K562 (cell line): ENCODE data around the gene LETM1. TPM values are rescaled to one million over a fixed set of nuclear protein-coding genes. Genes with fewer than 3 reads are reported as not detected.

Experiments used
- ATAC-seq: fragments of 200-7000 bp; cut with Tn5 transposase; 3 replicates; pipeline ENCODE4 v1.9.1; 2020; ENCODE audit warnings: moderate library complexity
- BruUV-seq: library from RNA; stranded (reverse); fragments of 400-500 nt; replicated peaks from 2 replicates; lab custom pipeline; 2021; lab: Mats Ljungman, UMichigan
- CTCF ChIA-PET: fragments of 300-600 bp; formaldehyde crosslinking; extraction: SDS; loops from one replicate; lab custom pipeline; 2021; ENCODE audit warnings: low intra/inter-chr PET ratio; lab: Yijun Ruan, JAX
- POLR2A ChIA-PET: fragments of 300-600, 350-650 bp; sonication (Branson Sonifier 250); formaldehyde crosslinking; extraction: SDS; loops from one replicate; lab custom pipeline; 2021; ENCODE audit warnings: antibody characterized with exemption, inconsistent platforms; lab: Yijun Ruan, JAX
- DNase-seq, 4 experiments: peaks; one replicate each; pipeline versions ENCODE4 v3.0.0 to v3.0.0-alpha.2; 2011 to 2018; ENCODE audit warnings: low spot score in 3 of 4, mixed read lengths in 3 of 4; ENCODE audit errors: extremely low read depth in 1 of 4
- FAIRE-seq: peaks from 2 replicates; lab custom pipeline; 2011; peaks lifted over from hg19 to GRCh38; lab: Jason Lieb, UNC
- H2AFZ ChIP-seq: 2 replicates; pipeline ENCODE4 v1.6.0; 2011; ENCODE audit warnings: low read depth, low read length, control low read depth, inconsistent platforms
- H3K27ac ChIP-seq: fragments of 200-600 bp; 3 replicates; pipeline ENCODE4 v1.8.0; 2011; ENCODE audit warnings: low read depth, mild to moderate bottlenecking, control low read depth, inconsistent platforms, low read length, moderate library complexity, mixed read lengths; ENCODE audit errors: extremely low read depth
- H3K27me3 ChIP-seq, 2 experiments: fragments of 300-600 bp in 1 of 2; 2 replicates in 1 of 2; 3 replicates in 1 of 2; pipeline versions ENCODE4 v1.6.0 to v1.8.0; 2011; ENCODE audit warnings: inconsistent platforms in 2 of 2, low read length in 2 of 2, mild to moderate bottlenecking in 1 of 2, mixed read lengths in 1 of 2, moderate library complexity in 1 of 2; ENCODE audit not compliant: control insufficient read depth in 2 of 2, insufficient read depth in 2 of 2
- H3K36me3 ChIP-seq: fragments of 300-600 bp; 3 replicates; pipeline ENCODE4 v1.8.0; 2011; ENCODE audit warnings: mild to moderate bottlenecking, low read length, inconsistent platforms; ENCODE audit not compliant: control insufficient read depth, insufficient read depth
- H3K4me1 ChIP-seq, 2 experiments: fragments of 200-600 bp in 1 of 2; replicated peaks in 1 of 2; 2 replicates in 1 of 2; 3 replicates in 1 of 2; pipeline versions ENCODE4 v1.5.1 to v1.8.0; 2011; ENCODE audit warnings: inconsistent platforms in 2 of 2, low read length in 2 of 2, mild to moderate bottlenecking in 1 of 2, mixed read lengths in 1 of 2, moderate library complexity in 1 of 2; ENCODE audit not compliant: control insufficient read depth in 2 of 2, insufficient read depth in 2 of 2
- H3K4me2 ChIP-seq: 2 replicates; pipeline ENCODE4 v1.6.1; 2011; ENCODE audit warnings: low read length, control low read depth, inconsistent platforms, mixed read lengths; ENCODE audit not compliant: insufficient read depth
- H3K4me3 ChIP-seq: fragments of 200-600 bp; sonication (generic), shearing (Covaris generic); 2 replicates; pipeline ENCODE4 v1.5.1; 2016; ENCODE audit warnings: control low read depth, inconsistent platforms
- H3K79me2 ChIP-seq: fragments of 200-600 bp; 3 replicates; pipeline ENCODE4 v1.8.0; 2011; ENCODE audit warnings: low read length, inconsistent platforms; ENCODE audit not compliant: control insufficient read depth, insufficient read depth
- H3K9ac ChIP-seq, 2 experiments: 2 replicates each; pipeline versions ENCODE4 v1.6.0 to v1.6.1; 2011; ENCODE audit warnings: low read depth in 2 of 2, low read length in 2 of 2, control low read depth in 1 of 2, inconsistent platforms in 1 of 2, mild to moderate bottlenecking in 1 of 2, mixed read lengths in 1 of 2; ENCODE audit not compliant: insufficient read depth in 1 of 2
- H3K9me1 ChIP-seq: one replicate; pipeline ENCODE4 v1.6.0; 2011; ENCODE audit warnings: inconsistent platforms, mild to moderate bottlenecking, low read length, moderate library complexity; ENCODE audit not compliant: control insufficient read depth, insufficient read depth
- H3K9me3 ChIP-seq: replicated peaks from 2 replicates; pipeline ENCODE4 v1.5.1; 2011; ENCODE audit warnings: low read depth, low read length, inconsistent platforms; ENCODE audit not compliant: control insufficient read depth, insufficient read depth
- H4K20me1 ChIP-seq: replicated peaks from 2 replicates; pipeline ENCODE4 v1.6.1; 2011; ENCODE audit warnings: low read length, inconsistent platforms, mixed read lengths; ENCODE audit not compliant: control insufficient read depth, insufficient read depth
- BHLHE40 ChIP-seq: IDR thresholded peaks from 2 replicates; pipeline ENCODE4 v1.6.1; 2011; ENCODE audit warnings: low read length, improper control_type of control experiment
- ELF2 ChIP-seq: fragments of 250-450 bp; sonication (Bioruptor Pico); IDR thresholded peaks from 2 replicates; pipeline ENCODE4 v1.5.0; 2021; ENCODE audit warnings: mild to moderate bottlenecking
- HNRNPL ChIP-seq: fragments of 200-400 bp; formaldehyde crosslinking; IDR thresholded peaks from 2 replicates; pipeline ENCODE4 v1.6.1; 2017; ENCODE audit warnings: low read depth, mild to moderate bottlenecking, low read length
- ILK ChIP-seq: fragments of 450-650 bp; IDR thresholded peaks from 2 replicates; pipeline ENCODE4 v1.6.1; 2016; ENCODE audit warnings: missing genetic modification characterization, low read depth, mild to moderate bottlenecking, missing compliant biosample characterization, moderate library complexity, borderline replicate concordance
- KDM5B ChIP-seq: fragments of 200-600 bp; sonication (generic); IDR thresholded peaks from 2 replicates; pipeline ENCODE4 v1.6.1; 2012; ENCODE audit warnings: low read depth, mild to moderate bottlenecking, moderate library complexity, low read length, control low read depth, inconsistent platforms; ENCODE audit not compliant: insufficient replicate concordance
- L3MBTL2 ChIP-seq: fragments of 450-650 bp; IDR thresholded peaks from 2 replicates; pipeline ENCODE4 v1.6.1; 2016; ENCODE audit warnings: mild to moderate bottlenecking, moderate library complexity
- MCM7 ChIP-seq, 2 experiments: fragments of 450-650 bp; IDR thresholded peaks; 2 replicates each; pipeline ENCODE4 v1.6.1; 2016 to 2018
- MTA2 ChIP-seq: fragments of 450-650 bp; IDR thresholded peaks from 2 replicates; pipeline ENCODE4 v1.6.1; 2016; ENCODE audit warnings: low read depth
- MYC ChIP-seq, 2 experiments: fragments of 250-450 bp in 1 of 2; sonication (Bioruptor Pico) in 1 of 2; IDR thresholded peaks; 2 replicates each; pipeline versions ENCODE4 v1.5.1 to v1.6.1; 2012 to 2021; ENCODE audit warnings: low read depth in 2 of 2, borderline replicate concordance in 1 of 2, improper control_type of control experiment in 1 of 2, low read length in 1 of 2, mild to moderate bottlenecking in 1 of 2, moderate library complexity in 1 of 2
- NCOR1 ChIP-seq: fragments of 450-650 bp; IDR thresholded peaks from 2 replicates; pipeline ENCODE4 v1.6.1; 2016; ENCODE audit warnings: mild to moderate bottlenecking, moderate library complexity
- NFYB ChIP-seq: IDR thresholded peaks from 2 replicates; pipeline ENCODE4 v1.6.1; 2011; ENCODE audit warnings: mild to moderate bottlenecking, moderate library complexity; ENCODE audit not compliant: insufficient read length; ENCODE audit errors: extremely low read depth
- NR2C2 ChIP-seq, 2 experiments: fragments of 200-800 bp in 1 of 2; sonication (Bioruptor generic) in 1 of 2; sonication (generic) in 1 of 2; formaldehyde crosslinking in 1 of 2; IDR thresholded peaks; 2 replicates each; pipeline versions ENCODE4 v1.6.1 to v1.8.0; 2016 to 2022; ENCODE audit warnings: mild to moderate bottlenecking in 1 of 2, missing compliant biosample characterization in 1 of 2, missing genetic modification characterization in 1 of 2, missing genetic modification reagents in 1 of 2
- RAD21 ChIP-seq, 2 experiments: fragments of 250-450 bp in 1 of 2; fragments of 450-650 bp in 1 of 2; sonication (Bioruptor Pico) in 1 of 2; formaldehyde crosslinking in 1 of 2; IDR thresholded peaks in 1 of 2; conservative IDR thresholded peaks in 1 of 2; 2 replicates each; pipeline versions ENCODE4 v1.4.0 to v1.8.0; 2020 to 2022; ENCODE audit warnings: mild to moderate bottlenecking in 2 of 2, moderate library complexity in 1 of 2
- RFX1 ChIP-seq: fragments of 450-650 bp; IDR thresholded peaks from 2 replicates; pipeline ENCODE4 v1.6.1; 2016; ENCODE audit warnings: mild to moderate bottlenecking, moderate library complexity
- SNIP1 ChIP-seq: fragments of 450-650 bp; IDR thresholded peaks from 2 replicates; pipeline ENCODE4 v1.7.1; 2017; ENCODE audit warnings: low read depth, mild to moderate bottlenecking
- YBX1 ChIP-seq: fragments of 450-650 bp; IDR thresholded peaks from 2 replicates; pipeline ENCODE4 v1.7.1; 2016; ENCODE audit warnings: mild to moderate bottlenecking
- ZFP91 ChIP-seq: sonication (generic); formaldehyde crosslinking; IDR thresholded peaks from 2 replicates; pipeline ENCODE4 v1.8.0; 2022; ENCODE audit warnings: mild to moderate bottlenecking, missing genetic modification reagents
- ZNF24 ChIP-seq: fragments of 450-650 bp; IDR thresholded peaks from 2 replicates; pipeline ENCODE4 v1.6.1; 2016
- ZNF316 ChIP-seq: fragments of 450-650 bp; IDR thresholded peaks from 2 replicates; pipeline ENCODE4 v1.6.1; 2016
- WGBS: fragments of 100-300 bp; shearing (Covaris generic); methylation state at CpG from one replicate; pipeline ENCODE4 v1.1.6; 2016; ENCODE audit warnings: low coverage, mixed read lengths; ENCODE audit not compliant: insufficient coverage; ENCODE audit errors: missing lambda C conversion rate; 5-methylcytosine and 5-hydroxymethylcytosine counted together
- in situ Hi-C: fragments of 300-500 bp; cut with MboI; formaldehyde crosslinking; loops from 4 replicates; pipeline ENCODE4 v1.15.0; 2018; ENCODE audit warnings: inconsistent platforms, mixed read lengths
- intact Hi-C: fragments of 100-400 bp; cut with micrococcal nuclease; formaldehyde crosslinking; loops from 2 replicates; pipeline ENCODE4 v1.14.2; 2022
- polyA plus RNA-seq, 8 experiments: library from polyadenylated mRNA; depleted of rRNA in 4 of 8; stranded (reverse) in 5 of 8; unstranded in 3 of 8; fragments of >200 nt; fragmentation: Nextera tagmentation in 2 of 8; fragmentation: Illumina TruSeq in 1 of 8; extraction: Ambion mirVana in 2 of 8; extraction: Trizol in 1 of 8; gene quantifications; 2 replicates each; pipeline versions ENCODE4 v1.2.1 to v1.2.3, GENCODE V29; 2011 to 2014; ENCODE audit warnings: inconsistent platforms in 1 of 8, missing spikeins in 1 of 8
- total RNA-seq, 7 experiments: library from RNA; depleted of rRNA in 6 of 7; stranded (reverse); fragments of >200 nt in 6 of 7; fragmentation: Illumina TruSeq in 2 of 7; extraction: Trizol in 2 of 7; gene quantifications; 2 replicates each; pipeline versions ENCODE4 v1.2.1 to v1.2.3, GENCODE V29; 2011 to 2021; ENCODE audit warnings: low replicate concordance in 1 of 7
- TF ChIP-seq, protein P1 (sequence below): fragments of 250-450 bp; sonication (Bioruptor Pico); IDR thresholded peaks from 2 replicates; pipeline ENCODE4 v1.8.0; 2022; ENCODE audit warnings: moderate library complexity, mild to moderate bottlenecking, inconsistent platforms

Gene LETM1
- total and polyA plus RNA-seq, 9 of the 15 experiments (the other 6 are each of a cell fraction or from before 2014, with no cell fraction given), result 3.9 to 109 (median 35.0) TPM

GRCh38 chr4:1784395-1784788 is 71.6 kb downstream of the LETM1 start:
- Histone ChIP-seq H3K9me3 (no peaks in the 10 kb centered on the region), H3K27ac (peak overlapping the region; percentile 59; the same call in 2 of the 3 replicates), H3K4me3 (no peak overlapping the region), H3K36me3 (no peaks in the 10 kb centered on the region), H4K20me1 (no peaks in the 10 kb centered on the region), H3K9me1 (no peaks in the 10 kb centered on the region), H3K4me2 (peak overlapping the region; percentile 19; the same call in 1 of the 2 replicates), H2AFZ (peak overlapping the region; percentile 71), H3K27me3 (no peaks in the 10 kb centered on the region), H3K4me1 (peaks cover 41 to 85% of the 10 kb centered on the region in 2 experiments), H3K9ac (peak overlapping the region; percentile 39 to 90), H3K79me2 (no peaks in the 10 kb centered on the region)
- in situ Hi-C loops (no loop called here), intact Hi-C loops (no loop called here)
- WGBS, result 30% methylated on average over 10 of the region's 10 CpGs
- FAIRE-seq (peak; percentile 86), ATAC-seq (no peak), DNase-seq (no peak)
- POLR2A ChIA-PET, result interaction anchor here (0.6 to 2.5 kb wide), 4 partner anchors 10 to 384 kb away, joined by 3 to 17 read pairs (median 4); partner anchors contain the start of gene FGFR3
- BruUV-seq, result no TSS peak
- CTCF ChIA-PET, result no interaction called here
- TF ChIP-seq NFYB, result no peak
- TF ChIP-seq, protein P1, sequence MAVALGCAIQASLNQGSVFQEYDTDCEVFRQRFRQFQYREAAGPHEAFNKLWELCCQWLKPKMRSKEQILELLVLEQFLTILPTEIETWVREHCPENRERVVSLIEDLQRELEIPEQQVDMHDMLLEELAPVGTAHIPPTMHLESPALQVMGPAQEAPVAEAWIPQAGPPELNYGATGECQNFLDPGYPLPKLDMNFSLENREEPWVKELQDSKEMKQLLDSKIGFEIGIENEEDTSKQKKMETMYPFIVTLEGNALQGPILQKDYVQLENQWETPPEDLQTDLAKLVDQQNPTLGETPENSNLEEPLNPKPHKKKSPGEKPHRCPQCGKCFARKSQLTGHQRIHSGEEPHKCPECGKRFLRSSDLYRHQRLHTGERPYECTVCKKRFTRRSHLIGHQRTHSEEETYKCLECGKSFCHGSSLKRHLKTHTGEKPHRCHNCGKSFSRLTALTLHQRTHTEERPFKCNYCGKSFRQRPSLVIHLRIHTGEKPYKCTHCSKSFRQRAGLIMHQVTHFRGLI, result no peak
- peak; percentile 86 for TF ChIP-seq BHLHE40
- TF ChIP-seq RFX1, result no peak
- TF ChIP-seq RAD21 (CRISPR knock-in tag; conservative IDR thresholded peaks at IDR 0.05 in 1 of 2, IDR thresholded peaks at IDR 0.05 in 1 of 2), result no peak
- no peak for TF ChIP-seq ZNF24
- no peak for TF ChIP-seq ELF2
- TF ChIP-seq YBX1, result no peak
- no peak for TF ChIP-seq MCM7 (IDR thresholded peaks at IDR 0.05)
- no peak for TF ChIP-seq KDM5B
- TF ChIP-seq SNIP1, result no peak
- TF ChIP-seq L3MBTL2, result peak; percentile 36; the same call in 1 of the 2 replicates
- TF ChIP-seq ZNF316, result no peak
- no peak for TF ChIP-seq NCOR1
- TF ChIP-seq MTA2, result no peak
- TF ChIP-seq HNRNPL, result 0 out of 2 replicates have a peak, but pooled peaks have one; percentile 62
- no peak; the same call in 1 of the 2 replicates for TF ChIP-seq NR2C2 (CRISPR knock-in tag; IDR thresholded peaks at IDR 0.05)
- TF ChIP-seq NR2C2 (tag; IDR thresholded peaks at IDR 0.05), result 0 out of 2 replicates have a peak, but pooled peaks have one; percentile 2
- 0 out of 2 replicates have a peak, but pooled peaks have one; percentile 15 for TF ChIP-seq ZFP91
- no peak for TF ChIP-seq ILK (tag)
- no peak for TF ChIP-seq MYC (IDR thresholded peaks at IDR 0.05; ENCODE audit: low read depth, low read length)
- peak; percentile 23; the same call in 1 of the 2 replicates for TF ChIP-seq MYC (CRISPR knock-in tag; IDR thresholded peaks at IDR 0.05; ENCODE audit: borderline replicate concordance, low read depth)
